ENCODE results near the gene DNAAF9.

Gene DNAAF9

GRCh38 chr20:3410464-3410863, 3.0 kb upstream of the DNAAF9 start:
- no peak for DNase-seq

GRCh38 chr20:3409417-3409816, 1.9 kb upstream of the DNAAF9 start:
- no peak for DNase-seq

GRCh38 chr20:3407771-3408637, 535 bp upstream of the DNAAF9 start:
- peak; percentile 78 for DNase-seq

GRCh38 chr20:3406481-3407039, 909 bp downstream of the DNAAF9 start:
- peak; percentile 2 for DNase-seq

- DNase-seq, result no peak
These were observed 1.6 kb downstream of the DNAAF9 start for GRCh38 chr20:3405696-3406358.

- DNase-seq, result no peak
These were observed 2.3 kb downstream of the DNAAF9 start for GRCh38 chr20:3405139-3405538.

GRCh38 chr20:3404402-3404801, 3.1 kb downstream of the DNAAF9 start:
- no peak for DNase-seq

GRCh38 chr20:3403741-3404140, 3.7 kb downstream of the DNAAF9 start:
- DNase-seq, result no peak

GRCh38 chr20:3402453-3402852, 5.0 kb downstream of the DNAAF9 start:
- no peak for DNase-seq

GRCh38 chr20:3400260-3401155, 7.0 kb downstream of the DNAAF9 start:
- no peak for DNase-seq

GRCh38 chr20:3398681-3399252, 8.7 kb downstream of the DNAAF9 start:
- DNase-seq, result peak; percentile 39

GRCh38 chr20:3396492-3396891, 11.0 kb downstream of the DNAAF9 start:
- DNase-seq, result no peak

- no peak for DNase-seq
These were observed 14.7 kb downstream of the DNAAF9 start for GRCh38 chr20:3392756-3393155.

- no peak for DNase-seq
These were observed 16.6 kb downstream of the DNAAF9 start for GRCh38 chr20:3390759-3391425.

- no peak for DNase-seq
These were observed 23.5 kb downstream of the DNAAF9 start for GRCh38 chr20:3383878-3384495.

- DNase-seq, result no peak
These were observed 24.6 kb downstream of the DNAAF9 start for GRCh38 chr20:3382836-3383235.

- no peak for DNase-seq
These were observed 27.0 kb downstream of the DNAAF9 start for GRCh38 chr20:3380228-3381070.

- no peak for DNase-seq
These were observed 29.3 kb downstream of the DNAAF9 start for GRCh38 chr20:3378138-3378537.

- no peak for DNase-seq
These were observed 29.8 kb downstream of the DNAAF9 start for GRCh38 chr20:3377644-3378043.

- peak; percentile 77 for DNase-seq
These were observed 33.2 kb downstream of the DNAAF9 start for GRCh38 chr20:3374296-3374695.
